BJ (cell line): ENCODE results near the gene COG1. TPM values are rescaled to one million over a fixed set of nuclear protein-coding genes. Genes with fewer than 3 reads are reported as not detected.

Experiments
- CTCF ChIA-PET: fragments of 350-600 bp; formaldehyde crosslinking; extraction: SDS; loops from one replicate; lab custom pipeline; 2021; ENCODE audit warnings: antibody characterized with exemption, inconsistent platforms; lab: Yijun Ruan, JAX
- POLR2A ChIA-PET: fragments of 300-600 bp; sonication (Branson Sonifier 250); formaldehyde crosslinking; extraction: SDS; loops from one replicate; lab custom pipeline; 2021; ENCODE audit warnings: antibody characterized with exemption; lab: Charles Lee
- DNase-seq: peaks from one replicate; pipeline ENCODE4 v3.0.0-alpha.2; 2011; ENCODE audit warnings: low read depth
- H3K27me3 ChIP-seq: 2 replicates; pipeline ENCODE4 v1.6.0; 2011; ENCODE audit warnings: low read length; ENCODE audit not compliant: control insufficient read depth, insufficient read depth
- H3K36me3 ChIP-seq: 2 replicates; pipeline ENCODE4 v1.5.1; 2011; ENCODE audit warnings: low read length; ENCODE audit not compliant: control insufficient read depth, insufficient read depth
- H3K4me3 ChIP-seq: 2 replicates; pipeline ENCODE4 v1.5.1; 2011; ENCODE audit warnings: low read depth, mild to moderate bottlenecking, control low read depth, low read length
- CTCF ChIP-seq: IDR thresholded peaks from 2 replicates; pipeline ENCODE4 v1.5.1; 2011; ENCODE audit warnings: low read depth, mild to moderate bottlenecking, control low read depth, inconsistent platforms, low read length, moderate library complexity; ENCODE audit not compliant: insufficient read depth
- polyA plus RNA-seq: library from polyadenylated mRNA; depleted of rRNA; stranded (reverse); fragments of >200 nt; gene quantifications from 2 replicates; pipeline ENCODE4 v1.2.3, GENCODE V29; 2011

COG1 gene
- polyA plus RNA-seq, 1 experiment, result 54.9 TPM

- H3K27me3 ChIP-seq, result no peaks in the 10 kb centered on the region
- ChIA-PET CTCF (interaction anchor here (0.8 kb wide), 1 partner anchor 17 kb away, joined by 3 read pairs; no protein-coding TSS in a partner anchor), POLR2A (no interaction called here)
- peaks cover 6% of the 10 kb centered on the region for H3K36me3 ChIP-seq
- no peak for TF ChIP-seq CTCF
- no peak for DNase-seq
- H3K4me3 ChIP-seq, result no peak overlapping the region
Measured at GRCh38 chr17:73214008-73214407, 21.2 kb downstream of the COG1 start.

GRCh38 chr17:73214851-73215250 is 22.0 kb downstream of the COG1 start:
- Histone ChIP-seq H3K4me3 (no peak overlapping the region), H3K27me3 (no peaks in the 10 kb centered on the region), H3K36me3 (peaks cover 3% of the 10 kb centered on the region)
- ChIA-PET POLR2A (no interaction called here), CTCF (no interaction called here)
- no peak for DNase-seq
- TF ChIP-seq CTCF, result no peak

GRCh38 chr17:73215447-73215846 is 22.6 kb downstream of the COG1 start:
- Histone ChIP-seq H3K36me3 (peaks cover 3% of the 10 kb centered on the region), H3K27me3 (no peaks in the 10 kb centered on the region), H3K4me3 (no peak overlapping the region)
- POLR2A ChIA-PET, result no interaction called here
- TF ChIP-seq CTCF, result no peak
- CTCF ChIA-PET, result interaction anchor here (1.7 kb wide), 1 partner anchor 12 kb away, joined by 4 read pairs; no protein-coding TSS in a partner anchor
- DNase-seq, result no peak

GRCh38 chr17:73223626-73224230 is 30.9 kb downstream of the COG1 start:
- POLR2A ChIA-PET, result no interaction called here
- DNase-seq, result no peak
- no peak overlapping the region for H3K4me3 ChIP-seq
- CTCF ChIA-PET, result interaction anchor here (1.4 kb wide), 1 partner anchor 13 kb away, joined by 3 read pairs; no protein-coding TSS in a partner anchor
- TF ChIP-seq CTCF, result no peak
- H3K36me3 ChIP-seq, result no peaks in the 10 kb centered on the region
- no peaks in the 10 kb centered on the region for H3K27me3 ChIP-seq

GRCh38 chr17:73224237-73224636 is 31.4 kb downstream of the COG1 start:
- Histone ChIP-seq H3K36me3 (no peaks in the 10 kb centered on the region), H3K27me3 (no peaks in the 10 kb centered on the region), H3K4me3 (no peak overlapping the region)
- ChIA-PET POLR2A (no interaction called here), CTCF (no interaction called here)
- TF ChIP-seq CTCF, result no peak
- DNase-seq, result no peak
